NCI-H2227 treated with DMSO at 0.1 percent for 48 hours (cell line): Measurements from ENCODE around the gene TBX21.

Experiments
- DNase-seq: peaks from one replicate; lab custom pipeline; 2025; lab: John Stamatoyannopoulos, UW

Gene TBX21

DNA sequence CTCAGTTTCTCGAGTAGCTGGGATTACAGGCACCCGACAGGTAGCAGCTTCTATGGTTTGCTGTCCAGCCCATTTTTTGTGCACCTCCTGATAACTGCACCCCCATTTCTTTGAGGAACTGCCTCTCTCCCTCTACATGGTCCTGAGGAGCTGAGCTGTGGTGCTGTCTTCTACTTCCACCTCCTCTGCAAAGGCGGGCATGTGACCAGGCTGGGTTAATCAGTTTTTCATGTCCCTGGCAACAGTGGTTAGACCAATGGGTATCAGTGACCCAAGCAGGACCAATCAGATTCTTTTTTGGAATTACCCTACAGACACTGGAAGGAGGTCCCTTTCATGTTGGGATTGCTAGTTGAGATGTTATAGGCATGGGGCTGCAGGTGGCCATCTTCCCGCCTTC is 41.3 kb downstream of the TBX21 start:
- no peak for DNase-seq

DNA sequence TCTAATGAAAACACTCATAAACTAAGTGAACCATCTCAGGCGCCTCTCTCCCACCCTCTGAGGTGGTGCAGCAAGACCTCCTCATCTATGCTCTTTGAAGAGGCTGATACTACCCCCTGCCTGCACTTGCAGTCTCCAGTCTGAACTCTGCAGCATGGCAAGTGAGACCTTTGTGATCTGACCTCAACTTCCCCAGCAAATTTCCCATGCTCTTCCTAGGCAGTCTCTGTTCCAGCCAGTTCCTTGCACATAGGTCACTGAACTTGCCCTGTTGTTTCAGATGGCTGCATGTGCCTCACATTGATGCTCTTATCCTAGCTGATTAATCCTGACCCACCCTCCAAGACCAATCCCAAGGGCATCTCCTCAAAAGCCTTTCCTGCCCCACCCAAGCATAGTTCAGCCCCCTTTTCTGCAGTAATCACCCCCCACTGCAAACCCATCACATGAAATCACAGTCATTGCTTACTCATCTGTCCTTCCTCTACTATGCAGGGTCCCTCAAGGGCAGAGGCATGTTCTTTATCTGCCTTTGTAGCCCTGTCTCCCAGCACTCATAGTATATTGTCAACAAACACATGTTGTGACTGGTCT is 42.0 kb downstream of the TBX21 start:
- DNase-seq = no peak

DNA sequence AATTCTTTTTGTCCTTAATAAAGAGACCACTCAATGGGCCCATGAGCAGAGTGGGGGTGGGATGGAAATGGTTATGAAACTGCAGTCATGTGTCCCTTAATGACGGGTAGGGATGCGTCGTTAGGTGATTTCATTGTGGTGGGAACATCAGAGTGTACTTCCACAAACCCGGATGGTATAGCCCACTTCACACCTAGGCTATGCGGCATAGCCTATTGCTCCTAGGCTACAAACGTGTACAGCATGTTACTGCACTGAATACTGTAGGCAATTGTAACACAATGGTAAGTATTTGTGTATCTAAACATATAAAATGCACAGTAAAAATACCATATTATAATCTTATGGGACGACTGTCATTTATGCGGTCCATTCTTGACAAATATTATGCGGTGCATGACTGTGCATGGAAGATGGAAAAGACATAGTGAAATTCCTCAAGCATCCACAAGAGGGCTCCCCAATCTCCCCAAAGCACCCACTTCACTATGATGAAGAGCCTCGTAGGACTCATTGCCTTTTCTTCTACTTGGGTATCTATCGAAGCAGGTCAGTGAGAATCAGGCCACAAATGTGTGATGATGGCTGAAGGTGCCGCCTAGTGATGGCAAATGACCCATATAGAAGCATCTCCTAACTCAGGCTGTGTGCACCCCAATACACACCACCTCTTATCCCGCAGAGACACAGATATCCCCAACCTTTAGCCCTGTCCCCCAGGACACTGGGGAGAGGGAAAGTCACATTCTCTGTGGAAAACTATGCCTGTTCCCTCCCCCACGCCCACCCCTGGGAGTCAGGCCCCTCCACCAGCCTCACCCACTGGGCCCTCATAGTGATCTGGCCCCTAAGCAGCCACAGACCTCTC is 43.5 kb downstream of the TBX21 start:
- DNase-seq = peak; percentile 29

DNA sequence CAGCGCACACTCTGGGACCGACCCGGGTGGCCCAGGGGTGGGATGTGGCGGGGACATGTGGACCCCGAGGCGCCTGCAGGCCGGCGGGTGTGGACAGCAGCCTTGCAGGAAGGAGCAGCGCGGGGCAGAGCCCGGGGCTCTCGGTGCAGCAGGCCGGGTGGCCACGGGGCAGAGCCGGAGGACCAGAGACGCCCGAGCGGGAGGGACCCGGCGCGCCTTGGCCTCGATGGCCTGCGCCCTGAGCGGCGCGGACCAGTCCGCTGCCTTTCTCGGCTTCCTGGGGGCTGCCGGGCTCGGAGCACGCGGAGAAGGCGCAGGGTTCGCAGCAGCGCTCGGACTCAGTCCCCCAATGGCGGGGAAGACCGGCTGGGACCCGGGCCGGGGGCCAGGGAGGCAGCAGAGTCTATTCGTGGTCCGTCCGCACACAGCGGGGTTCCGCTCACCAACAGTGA is 45.2 kb downstream of the TBX21 start:
- no peak for DNase-seq

DNA sequence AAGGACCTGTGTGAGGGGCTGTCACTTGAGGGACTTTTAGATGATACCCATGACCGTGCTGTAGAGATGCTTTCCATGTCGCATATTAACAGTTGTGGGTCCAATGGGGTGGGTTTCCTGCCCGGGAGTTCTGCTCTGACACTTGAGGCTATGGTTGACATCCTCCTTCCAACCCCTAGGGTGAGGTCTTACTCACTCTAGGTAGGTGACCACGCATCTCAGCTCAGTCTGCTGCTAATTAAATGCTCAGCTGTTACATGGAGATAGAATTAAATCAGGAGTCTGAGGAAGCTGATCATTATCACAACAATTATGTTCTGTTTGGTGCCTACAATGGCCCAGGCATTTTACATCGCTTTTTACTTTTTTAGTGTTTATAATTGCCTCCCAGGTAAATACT is 48.4 kb downstream of the TBX21 start:
- no peak for DNase-seq

DNA sequence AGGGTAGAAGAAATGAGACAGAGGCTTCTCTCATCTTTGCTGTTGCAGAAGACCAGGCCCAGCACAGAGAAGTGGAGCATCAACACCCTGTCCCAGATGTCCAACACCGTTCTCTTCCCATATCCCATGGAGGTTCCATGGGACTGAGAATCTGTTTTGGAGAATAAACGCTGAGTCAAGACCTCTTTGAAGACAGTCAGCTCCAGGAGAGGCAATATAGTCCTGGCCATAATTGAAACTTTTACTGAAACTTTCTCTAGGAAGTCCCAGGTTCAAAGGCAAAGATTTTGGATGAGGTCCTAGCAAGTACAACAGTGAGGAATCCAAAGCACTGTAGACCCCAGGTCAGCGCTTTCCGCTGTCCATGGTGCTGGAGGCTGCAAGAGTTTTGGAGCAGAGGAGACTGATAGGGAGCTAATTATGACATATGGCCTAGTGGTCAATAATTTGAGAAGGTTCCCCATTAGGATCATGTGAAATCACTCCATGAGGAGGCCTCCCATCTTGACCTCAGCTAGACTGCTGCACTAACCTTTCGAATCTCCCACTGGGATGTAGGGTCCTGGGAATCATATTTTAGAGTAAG is 52.6 kb downstream of the TBX21 start:
- DNase-seq = no peak

DNA sequence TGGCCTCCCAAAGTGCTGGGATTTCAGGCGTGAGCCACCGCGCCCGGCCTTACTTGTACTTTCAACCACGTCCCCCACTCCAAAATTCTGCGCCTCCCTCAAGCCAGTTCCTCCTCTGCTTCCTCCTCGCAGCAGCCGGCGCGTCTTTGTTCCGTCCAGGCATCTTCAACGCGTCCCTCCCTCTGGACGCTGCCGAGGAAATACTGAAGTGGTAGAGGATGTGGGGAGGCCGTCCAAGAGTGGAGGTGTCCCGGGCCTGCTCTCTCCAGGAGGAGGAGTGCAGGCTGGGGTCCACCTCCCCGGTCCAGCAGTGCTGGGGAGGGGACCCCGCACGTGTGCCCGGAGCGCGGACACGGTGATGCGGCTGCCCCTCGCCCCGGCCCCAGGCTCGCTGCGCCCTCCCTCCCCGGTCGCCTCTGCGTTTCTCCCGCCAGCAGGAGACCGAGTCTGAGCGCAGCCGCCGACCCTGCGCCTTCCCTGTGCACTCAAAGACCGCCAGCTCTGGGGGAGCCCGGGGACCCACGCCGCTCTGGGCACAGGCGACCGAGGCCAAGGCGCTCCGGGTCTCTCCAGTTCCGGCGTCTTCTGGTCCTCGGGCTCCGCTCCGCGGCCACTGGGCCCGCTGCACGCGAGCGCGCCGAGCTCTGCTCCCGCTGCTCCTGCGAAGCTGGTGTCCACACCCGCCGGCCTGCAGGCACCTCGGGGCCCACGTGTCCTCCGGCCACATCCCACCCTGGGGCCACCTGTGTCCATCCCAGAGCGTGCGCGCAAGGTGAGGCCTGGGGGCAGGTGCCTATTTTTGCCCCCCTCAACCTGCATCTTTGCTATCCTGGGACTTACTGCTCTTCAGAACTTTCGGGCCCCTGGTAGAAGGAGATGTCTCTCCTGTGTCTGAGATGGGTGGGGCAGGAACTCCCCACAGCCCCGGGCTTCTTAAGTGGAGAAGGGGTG is 56.9 kb downstream of the TBX21 start:
- peak; percentile 52 for DNase-seq

DNA sequence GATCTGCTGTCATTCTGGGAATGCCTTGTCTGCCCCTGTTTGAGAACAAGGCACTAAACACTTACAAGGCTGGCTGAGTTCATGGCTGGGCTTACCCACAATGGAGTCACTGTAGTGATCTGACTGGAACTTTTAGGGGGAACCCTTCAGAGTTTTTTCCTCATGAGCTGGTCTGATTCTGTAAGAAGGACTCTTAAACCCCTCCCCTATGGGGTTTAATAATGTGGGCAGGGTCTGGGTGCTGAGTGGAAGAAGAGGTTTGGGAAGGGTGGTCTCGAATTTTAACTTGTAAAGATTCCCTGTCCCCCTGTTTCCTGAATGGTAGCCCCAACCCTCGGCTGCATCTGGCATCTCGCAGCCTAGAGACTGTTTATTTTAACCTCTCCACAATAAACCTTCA is 58.0 kb downstream of the TBX21 start:
- no peak for DNase-seq

DNA sequence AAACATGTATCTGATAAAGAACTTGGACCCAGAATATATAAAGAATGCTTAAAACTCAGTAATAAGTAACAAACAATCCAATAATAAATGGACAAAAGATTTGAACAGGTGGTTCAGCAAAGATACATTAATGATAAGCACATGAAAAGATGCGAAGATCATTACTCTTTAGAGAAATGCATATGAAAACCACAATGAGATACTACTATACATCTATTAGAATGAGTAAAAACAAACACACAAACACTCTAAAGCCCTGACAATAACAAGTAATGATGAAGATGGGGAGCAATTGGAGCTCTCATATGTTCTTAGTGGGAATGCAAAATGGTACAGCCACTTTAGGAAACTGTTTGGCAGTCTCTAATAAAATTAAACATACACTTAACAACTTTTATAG is 59.4 kb downstream of the TBX21 start:
- DNase-seq = no peak

DNA sequence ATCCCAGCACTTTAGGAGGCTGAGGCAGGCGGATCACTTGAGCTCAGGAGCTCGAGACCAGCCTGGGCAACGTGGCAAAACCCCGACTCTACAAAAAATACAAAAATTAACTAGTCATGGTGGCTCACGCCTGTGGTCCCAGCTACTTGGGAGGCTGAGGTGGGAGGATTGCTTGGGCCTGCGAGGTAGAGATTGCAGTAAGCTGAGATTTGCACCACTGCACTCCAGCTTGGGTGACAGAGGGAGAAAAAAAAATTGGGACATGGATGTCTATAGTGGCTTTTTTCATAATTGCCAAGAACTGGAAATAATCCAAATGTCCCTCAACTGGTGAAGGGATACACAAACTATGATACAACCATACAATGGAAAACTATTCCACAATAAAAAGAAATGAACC is 59.9 kb downstream of the TBX21 start:
- DNase-seq = no peak
